WI38 (cell line): ENCODE measurements around the gene CDK5RAP2.

Source experiments
- H3K4me3 ChIP-seq: 2 replicates; pipeline ENCODE4 v1.5.1; 2011; ENCODE audit warnings: low read depth, mild to moderate bottlenecking, control low read depth, low read length
- CTCF ChIP-seq: IDR thresholded peaks from 2 replicates; pipeline ENCODE4 v1.5.1; 2012; ENCODE audit warnings: low read depth, mild to moderate bottlenecking, control low read depth, low read length

CDK5RAP2 gene

GRCh38 chr9:120449566-120449965, 130.4 kb downstream of the CDK5RAP2 start:
- no peak overlapping the region for H3K4me3 ChIP-seq
- TF ChIP-seq CTCF, result no peak

- no peak for TF ChIP-seq CTCF
These were observed 131.9 kb downstream of the CDK5RAP2 start for GRCh38 chr9:120447959-120448500.

GRCh38 chr9:120446671-120447070, 133.3 kb downstream of the CDK5RAP2 start:
- no peak for TF ChIP-seq CTCF
- no peak overlapping the region for H3K4me3 ChIP-seq

More at GRCh38 chr9:120447959-120448500, 131.9 kb downstream of the CDK5RAP2 start:
- H3K4me3 ChIP-seq, result no peak overlapping the region

GRCh38 chr9:120443976-120444375, 136.0 kb downstream of the CDK5RAP2 start:
- TF ChIP-seq CTCF, result no peak
- no peak overlapping the region for H3K4me3 ChIP-seq

GRCh38 chr9:120443489-120443888, 136.5 kb downstream of the CDK5RAP2 start:
- H3K4me3 ChIP-seq, result no peak overlapping the region
- TF ChIP-seq CTCF, result no peak

- no peak overlapping the region for H3K4me3 ChIP-seq
- TF ChIP-seq CTCF, result no peak
These were observed 137.5 kb downstream of the CDK5RAP2 start for GRCh38 chr9:120442308-120442995.

- H3K4me3 ChIP-seq, result no peak overlapping the region
- no peak for TF ChIP-seq CTCF
These were observed 138.3 kb downstream of the CDK5RAP2 start for GRCh38 chr9:120441426-120442307.
